Measurements from ENCODE around the gene KIF12.
"Not testable (repeated sequence)": the region's sequence is repeated elsewhere in the genome, so short reads cannot be mapped to it uniquely, and the experiment has no call there.

The KIF12 gene

DNA sequence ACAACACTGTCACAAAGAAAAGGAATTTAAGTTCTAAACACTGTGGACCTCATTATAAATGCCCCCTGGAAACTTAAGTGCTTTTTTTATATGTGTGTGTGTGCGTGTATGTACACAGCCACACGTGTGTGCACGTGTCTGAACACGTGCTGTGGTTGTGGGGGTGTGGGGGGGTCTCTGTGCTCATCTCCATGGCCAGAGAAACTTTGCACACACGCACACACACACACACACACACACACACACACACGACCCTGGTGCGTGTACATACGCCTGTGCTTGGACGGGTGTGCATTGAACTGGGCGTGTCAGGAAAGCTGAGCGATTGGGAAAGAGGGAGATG, 48.9 kb downstream of the KIF12 start:
- no peak for DNase-seq (ENCODE audit: low spot score)
- H3K4me3 ChIP-seq = no peak overlapping the region
- H3K27ac ChIP-seq = no peak overlapping the region
- TF ChIP-seq, protein P1, sequence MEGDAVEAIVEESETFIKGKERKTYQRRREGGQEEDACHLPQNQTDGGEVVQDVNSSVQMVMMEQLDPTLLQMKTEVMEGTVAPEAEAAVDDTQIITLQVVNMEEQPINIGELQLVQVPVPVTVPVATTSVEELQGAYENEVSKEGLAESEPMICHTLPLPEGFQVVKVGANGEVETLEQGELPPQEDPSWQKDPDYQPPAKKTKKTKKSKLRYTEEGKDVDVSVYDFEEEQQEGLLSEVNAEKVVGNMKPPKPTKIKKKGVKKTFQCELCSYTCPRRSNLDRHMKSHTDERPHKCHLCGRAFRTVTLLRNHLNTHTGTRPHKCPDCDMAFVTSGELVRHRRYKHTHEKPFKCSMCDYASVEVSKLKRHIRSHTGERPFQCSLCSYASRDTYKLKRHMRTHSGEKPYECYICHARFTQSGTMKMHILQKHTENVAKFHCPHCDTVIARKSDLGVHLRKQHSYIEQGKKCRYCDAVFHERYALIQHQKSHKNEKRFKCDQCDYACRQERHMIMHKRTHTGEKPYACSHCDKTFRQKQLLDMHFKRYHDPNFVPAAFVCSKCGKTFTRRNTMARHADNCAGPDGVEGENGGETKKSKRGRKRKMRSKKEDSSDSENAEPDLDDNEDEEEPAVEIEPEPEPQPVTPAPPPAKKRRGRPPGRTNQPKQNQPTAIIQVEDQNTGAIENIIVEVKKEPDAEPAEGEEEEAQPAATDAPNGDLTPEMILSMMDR (IDR thresholded peaks at IDR 0.05) = no peak

DNA sequence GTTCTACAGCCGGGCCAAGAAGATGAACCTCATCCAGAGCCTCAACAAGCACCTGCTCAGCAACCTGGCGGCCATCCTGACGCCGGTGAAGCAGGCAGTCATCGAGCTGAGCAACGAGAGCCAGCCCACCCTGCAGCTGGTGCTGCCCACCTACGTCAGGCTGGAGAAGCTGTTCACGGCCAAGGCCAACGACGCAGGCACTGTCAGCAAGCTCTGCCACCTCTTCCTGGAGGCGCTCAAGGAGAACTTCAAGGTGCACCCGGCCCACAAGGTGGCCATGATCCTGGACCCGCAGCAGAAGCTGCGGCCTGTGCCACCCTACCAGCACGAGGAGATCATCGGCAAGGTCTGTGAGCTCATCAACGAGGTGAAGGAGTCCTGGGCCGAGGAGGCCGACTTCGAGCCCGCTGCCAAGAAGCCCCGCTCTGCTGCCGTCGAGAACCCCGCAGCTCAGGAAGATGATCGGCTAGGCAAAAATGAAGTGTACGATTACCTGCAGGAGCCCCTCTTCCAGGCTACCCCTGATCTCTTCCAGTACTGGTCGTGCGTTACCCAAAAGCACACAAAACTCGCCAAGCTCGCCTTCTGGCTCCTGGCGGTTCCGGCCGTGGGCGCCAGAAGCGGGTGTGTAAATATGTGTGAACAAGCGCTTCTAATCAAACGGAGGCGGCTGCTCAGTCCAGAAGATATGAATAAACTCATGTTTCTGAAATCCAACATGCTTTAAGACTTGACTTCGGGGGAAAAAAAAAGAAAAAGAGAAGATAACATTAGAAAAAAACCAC, 49.5 kb downstream of the KIF12 start:
- no peak overlapping the region for H3K4me3 ChIP-seq
- TF ChIP-seq, protein P1 (IDR thresholded peaks at IDR 0.05) = no peak
- peak; percentile 53 for DNase-seq (ENCODE audit: low spot score)
- H3K27ac ChIP-seq = no peak overlapping the region

- TF ChIP-seq, protein P1 (IDR thresholded peaks at IDR 0.05) = no peak
- H3K27ac ChIP-seq = no peak overlapping the region
- no peak overlapping the region for H3K4me3 ChIP-seq
- peak; percentile 56 for DNase-seq (ENCODE audit: low spot score)
Measured at GRCh38 chr9:114048533-114049415, 50.3 kb downstream of the KIF12 start.

DNA sequence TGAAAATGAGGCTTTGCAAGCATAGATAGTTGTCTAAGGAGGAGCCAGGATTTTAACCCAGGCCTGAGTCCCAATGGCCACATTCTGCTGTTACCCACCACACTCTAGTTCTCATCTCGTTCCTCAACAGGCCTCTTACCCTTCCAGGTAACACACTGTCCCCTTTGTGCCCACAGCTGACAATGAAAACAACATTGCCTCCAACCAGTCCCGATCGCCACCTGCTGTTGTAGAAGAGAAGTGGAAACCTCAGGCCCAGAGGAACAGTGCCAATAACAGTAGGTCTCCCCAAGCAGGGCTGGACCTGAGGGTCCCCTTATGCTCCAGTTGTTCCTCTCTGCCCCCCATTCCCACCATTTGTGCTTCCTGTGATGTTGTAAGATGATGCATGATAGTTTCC, 51.4 kb downstream of the KIF12 start:
- TF ChIP-seq, protein P1 (IDR thresholded peaks at IDR 0.05) = no peak
- H3K4me3 ChIP-seq = no peak overlapping the region
- DNase-seq (ENCODE audit: low spot score) = peak; percentile 45
- H3K27ac ChIP-seq = no peak overlapping the region

DNA sequence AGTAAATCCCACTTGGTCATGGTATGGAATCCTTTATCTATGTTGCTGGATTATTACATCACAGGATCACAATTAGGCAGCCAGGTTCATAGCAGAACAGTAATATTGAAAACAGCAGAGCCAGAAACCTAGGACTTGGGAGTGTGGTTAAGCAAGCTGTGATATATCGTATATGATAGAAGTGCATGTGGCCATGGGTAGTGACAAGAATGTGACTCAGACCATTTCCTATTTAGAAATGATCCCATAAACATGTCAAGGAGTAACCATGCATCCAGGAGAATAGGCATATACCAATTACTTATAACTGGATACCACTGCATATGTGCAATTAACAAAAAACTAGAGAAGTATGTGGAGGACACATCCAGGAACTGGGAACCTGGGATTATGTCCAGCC, 52.2 kb downstream of the KIF12 start:
- no peak overlapping the region for H3K27ac ChIP-seq
- DNase-seq (ENCODE audit: low spot score) = no peak
- TF ChIP-seq, protein P1 (IDR thresholded peaks at IDR 0.05) = no peak
- H3K4me3 ChIP-seq = no peak overlapping the region

- TF ChIP-seq, protein P1 (IDR thresholded peaks at IDR 0.05) = no peak
Measured at GRCh38 chr9:114046237-114046755, 52.8 kb downstream of the KIF12 start.

GRCh38 chr9:114043660-114044059, 55.4 kb downstream of the KIF12 start:
- H3K27ac ChIP-seq; H3K4me3 ChIP-seq; DNase-seq (ENCODE audit: low spot score): not testable (repeated sequence)

More at GRCh38 chr9:114046237-114046755, 52.8 kb downstream of the KIF12 start:
- no peak for DNase-seq (ENCODE audit: low spot score)
- no peak overlapping the region for H3K27ac ChIP-seq
- no peak overlapping the region for H3K4me3 ChIP-seq

Data from coronary artery (tissue), 2 donors.